Activated naive CD8-positive, alpha-beta T cell treated with anti-CD3 and anti-CD28 coated beads, Interleukin-2, amount 10 ng/mL, durations not matched to agents 7 days and 5 days (primary cell): ENCODE data around the gene ANKRD29. TPM values are rescaled to one million over a fixed set of nuclear protein-coding genes. Genes with fewer than 3 reads are reported as not detected.
A peak's percentile ranks its signal among the peaks of the same experiment; 100 is the strongest.

Experiments
- ATAC-seq: fragments of 150-1000 bp; cut with Tn5 transposase; one replicate; pipeline ENCODE4 v1.10.0; 2021; ENCODE audit warnings: low read depth, moderate library complexity
- POLR2A ChIA-PET: fragments of 350-600 bp; sonication (Branson Sonifier 250); formaldehyde crosslinking; loops from one replicate; lab custom pipeline; 2021; ENCODE audit warnings: antibody characterized with exemption; lab: Charles Lee
- DNase-seq: peaks from one replicate; pipeline ENCODE4 v3.0.0; 2021
- H3K27ac Mint-ChIP-seq: one replicate; pipeline ENCODE4 v1.8.0; 2022; ENCODE audit warnings: mild to moderate bottlenecking, mixed read lengths
- H3K27me3 Mint-ChIP-seq: one replicate; pipeline ENCODE4 v1.8.0; 2022; ENCODE audit warnings: mild to moderate bottlenecking, moderate library complexity, mixed read lengths
- H3K36me3 Mint-ChIP-seq: one replicate; pipeline ENCODE4 v1.8.0; 2021; ENCODE audit warnings: mild to moderate bottlenecking, mixed read lengths
- H3K4me1 Mint-ChIP-seq: one replicate; pipeline ENCODE4 v1.8.0; 2021; ENCODE audit warnings: mixed read lengths
- H3K4me3 Mint-ChIP-seq: one replicate; pipeline ENCODE4 v1.8.0; 2022; ENCODE audit warnings: mild to moderate bottlenecking, moderate library complexity, mixed read lengths
- H3K9me3 Mint-ChIP-seq: one replicate; pipeline ENCODE4 v1.8.0; 2021; ENCODE audit warnings: mixed read lengths
- total RNA-seq, 2 experiments: library from RNA; stranded (reverse); gene quantifications; one replicate each; pipeline ENCODE4 v1.2.3, GENCODE V29; 2021

The ANKRD29 gene
- total RNA-seq, 2 experiments from 2014 or later, result not detected

GRCh38 chr18:23612434-23613090 is 50.1 kb downstream of the ANKRD29 start:
- peaks cover 12% of the 10 kb centered on the region for H3K27me3 Mint-ChIP-seq
- POLR2A ChIA-PET, result no interaction called here
- no peak overlapping the region for H3K27ac Mint-ChIP-seq
- H3K4me3 Mint-ChIP-seq, result no peak overlapping the region
- DNase-seq (no peak), ATAC-seq (no peak)
- H3K36me3 Mint-ChIP-seq, result no peaks in the 10 kb centered on the region
- H3K9me3 Mint-ChIP-seq, result no peaks in the 10 kb centered on the region
- H3K4me1 Mint-ChIP-seq, result no peaks in the 10 kb centered on the region

DNA sequence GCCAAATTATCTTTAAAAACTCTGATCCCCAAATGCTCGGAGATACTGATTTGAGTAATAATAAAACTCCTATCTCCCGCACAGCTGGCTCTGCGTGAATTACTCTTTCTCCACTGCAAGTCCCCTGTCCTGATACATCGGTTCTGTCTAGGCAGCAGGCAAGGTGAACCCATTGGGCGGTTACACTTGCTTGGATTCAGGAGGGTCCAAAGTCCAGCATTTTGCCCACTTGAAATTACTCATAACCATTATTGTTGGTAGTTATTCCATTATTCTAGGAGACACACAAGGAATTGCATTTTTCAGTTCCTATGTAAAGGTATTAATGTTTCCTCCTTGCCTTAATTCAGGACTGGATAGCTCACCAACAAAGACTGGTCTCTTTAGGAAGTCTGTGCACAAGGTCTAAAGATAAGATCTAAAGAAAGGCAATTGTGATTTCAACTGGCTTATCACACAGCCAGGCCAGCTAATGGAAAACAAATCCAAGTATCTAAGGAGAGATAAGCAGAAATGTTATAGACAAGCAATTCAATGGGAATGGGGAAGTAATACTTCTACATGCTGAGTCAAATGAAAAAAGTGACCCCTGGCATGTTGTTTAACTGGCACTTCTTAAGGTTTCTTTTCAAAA is 53.2 kb downstream of the ANKRD29 start:
- H3K9me3 Mint-ChIP-seq, result no peaks in the 10 kb centered on the region

DNA sequence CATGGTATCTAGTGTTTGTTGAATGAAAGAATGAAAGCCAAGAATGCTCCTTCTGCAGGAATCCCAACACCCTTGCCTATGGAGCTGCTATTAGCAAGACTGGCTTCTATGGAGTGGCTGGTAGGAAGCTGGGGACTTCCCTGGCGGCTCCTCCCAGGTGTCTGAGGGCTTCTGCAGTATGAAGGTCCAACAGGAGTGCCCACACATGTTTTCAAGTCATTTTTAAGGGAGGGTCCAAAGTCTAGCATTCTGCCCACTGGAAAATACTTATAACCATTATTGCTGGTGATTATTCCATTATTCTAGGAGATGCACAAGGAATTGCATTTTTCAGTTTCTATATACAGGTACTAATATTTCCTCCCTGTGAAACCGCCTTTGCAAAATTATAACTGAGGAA is 54.5 kb downstream of the ANKRD29 start:
- Mint-ChIP-seq H3K27me3 (peaks cover 9% of the 10 kb centered on the region), H3K9me3 (no peaks in the 10 kb centered on the region), H3K4me3 (no peak overlapping the region), H3K4me1 (no peaks in the 10 kb centered on the region), H3K27ac (no peak overlapping the region), H3K36me3 (no peaks in the 10 kb centered on the region)
- POLR2A ChIA-PET, result interaction anchor here (0.5 to 0.6 kb wide), 2 partner anchors 48 to 159 kb away, joined by 4 to 6 read pairs; no protein-coding TSS in a partner anchor
- DNase-seq (no peak), ATAC-seq (no peak)

More for the DNA sequence above, 53.2 kb downstream of the ANKRD29 start:
- Mint-ChIP-seq H3K4me1 (no peaks in the 10 kb centered on the region), H3K36me3 (no peaks in the 10 kb centered on the region), H3K4me3 (no peak overlapping the region), H3K27ac (no peak overlapping the region), H3K27me3 (peaks cover 7% of the 10 kb centered on the region)
- POLR2A ChIA-PET, result no interaction called here
- DNase-seq, result no peak
- no peak for ATAC-seq

- POLR2A ChIA-PET, result no interaction called here
- ATAC-seq (no peak), DNase-seq (no peak)
- H3K36me3 Mint-ChIP-seq, result no peaks in the 10 kb centered on the region
- H3K27me3 Mint-ChIP-seq, result peaks cover 7% of the 10 kb centered on the region
- no peak overlapping the region for H3K27ac Mint-ChIP-seq
- H3K4me3 Mint-ChIP-seq, result no peak overlapping the region
- H3K4me1 Mint-ChIP-seq, result no peaks in the 10 kb centered on the region
- H3K9me3 Mint-ChIP-seq, result no peaks in the 10 kb centered on the region
These were observed 56.8 kb downstream of the ANKRD29 start for GRCh38 chr18:23605941-23606340.

DNA sequence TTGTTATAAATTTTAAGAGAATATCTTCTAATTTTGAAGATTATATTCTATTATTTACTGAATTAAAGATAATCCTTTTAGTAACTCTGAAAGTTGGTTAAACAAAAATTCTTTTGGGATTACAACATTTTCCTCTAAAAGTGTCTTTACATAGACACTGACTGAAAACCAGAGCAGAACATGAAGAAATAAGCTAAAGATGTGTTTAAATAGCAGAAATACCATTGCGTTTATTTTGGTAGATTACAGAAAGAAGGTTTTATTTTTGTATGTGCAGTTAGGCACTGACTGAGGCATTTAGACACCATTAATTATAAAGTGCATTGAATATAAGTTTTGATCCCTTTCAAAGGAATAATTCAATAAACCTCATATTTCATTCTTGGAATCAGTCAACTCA is 62.9 kb downstream of the ANKRD29 start:
- H3K36me3 Mint-ChIP-seq, result no peaks in the 10 kb centered on the region
- ATAC-seq, result no peak
- POLR2A ChIA-PET, result no interaction called here
- peaks cover 16% of the 10 kb centered on the region for H3K27me3 Mint-ChIP-seq
- no peak overlapping the region for H3K4me3 Mint-ChIP-seq
- no peaks in the 10 kb centered on the region for H3K4me1 Mint-ChIP-seq
- H3K9me3 Mint-ChIP-seq, result no peaks in the 10 kb centered on the region
- H3K27ac Mint-ChIP-seq, result no peak overlapping the region
- DNase-seq, result no peak

DNA sequence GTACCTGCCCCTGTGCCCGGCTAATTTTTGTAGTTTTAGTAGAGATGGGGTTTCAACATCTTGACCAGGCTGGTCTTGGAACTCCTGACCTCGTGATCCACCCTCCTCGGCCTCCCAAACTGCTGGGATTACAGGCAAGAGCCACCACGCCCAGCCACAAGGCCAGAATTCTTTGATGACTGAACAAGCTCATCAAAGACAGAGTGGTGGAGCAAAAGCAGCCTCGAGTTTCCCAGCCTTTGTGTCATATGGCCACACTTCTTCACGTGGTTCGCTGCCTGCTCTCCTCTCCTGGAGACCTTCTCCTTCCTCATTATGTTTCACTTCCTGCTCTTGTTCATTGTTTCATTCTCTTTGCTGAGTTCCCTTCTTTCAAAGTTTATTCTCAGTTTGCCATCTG is 66.5 kb downstream of the ANKRD29 start:
- no peaks in the 10 kb centered on the region for H3K36me3 Mint-ChIP-seq
- H3K4me1 Mint-ChIP-seq, result no peaks in the 10 kb centered on the region
- DNase-seq, result no peak
- peaks cover 18% of the 10 kb centered on the region for H3K27me3 Mint-ChIP-seq
- no peak overlapping the region for H3K27ac Mint-ChIP-seq
- ATAC-seq, result no peak
- H3K4me3 Mint-ChIP-seq, result no peak overlapping the region
- POLR2A ChIA-PET, result no interaction called here
- no peaks in the 10 kb centered on the region for H3K9me3 Mint-ChIP-seq

DNA sequence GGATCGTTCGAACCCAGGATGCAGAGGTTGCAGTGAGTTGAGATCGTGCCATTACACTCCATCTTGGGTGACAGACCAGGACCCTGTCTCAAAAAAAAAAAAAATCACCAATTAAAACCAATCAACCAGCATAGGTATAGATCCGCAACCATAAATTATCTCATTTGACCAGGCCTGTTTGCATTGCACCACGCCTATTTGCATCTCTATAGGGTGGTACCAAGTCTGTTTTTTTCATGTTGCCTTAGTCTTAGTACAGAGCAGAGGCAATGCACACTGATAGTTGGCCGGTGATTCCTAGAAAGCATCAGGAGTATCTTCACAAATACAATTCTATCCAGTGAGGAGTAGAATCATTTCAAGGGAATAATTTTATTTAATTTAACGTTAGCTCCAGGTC is 67.1 kb downstream of the ANKRD29 start:
- no peaks in the 10 kb centered on the region for H3K9me3 Mint-ChIP-seq
- POLR2A ChIA-PET, result no interaction called here
- H3K27me3 Mint-ChIP-seq, result peaks cover 18% of the 10 kb centered on the region
- H3K36me3 Mint-ChIP-seq, result no peaks in the 10 kb centered on the region
- no peaks in the 10 kb centered on the region for H3K4me1 Mint-ChIP-seq
- no peak overlapping the region for H3K4me3 Mint-ChIP-seq
- ATAC-seq, result no peak
- no peak for DNase-seq
- no peak overlapping the region for H3K27ac Mint-ChIP-seq

DNA sequence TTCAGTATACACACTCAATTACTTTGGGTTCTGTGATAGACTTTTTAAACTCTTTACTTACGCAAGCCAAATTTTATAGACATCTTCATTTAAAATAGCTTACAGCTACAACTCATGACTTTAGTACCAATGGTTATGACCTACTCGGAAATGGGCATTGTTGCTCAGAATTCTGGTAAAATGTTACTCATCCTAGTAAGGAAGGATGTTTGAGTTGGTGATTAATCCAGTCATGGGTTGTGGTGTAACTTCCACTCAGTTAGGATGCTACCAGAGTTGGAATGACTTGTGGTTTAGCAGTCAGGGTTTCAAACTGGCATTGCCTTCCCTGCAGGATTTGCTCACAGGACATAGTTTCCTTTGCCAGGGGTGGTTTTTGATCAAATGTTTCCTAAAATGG is 69.0 kb downstream of the ANKRD29 start:
- Mint-ChIP-seq H3K4me3 (no peak overlapping the region), H3K4me1 (no peaks in the 10 kb centered on the region), H3K9me3 (no peaks in the 10 kb centered on the region), H3K36me3 (no peaks in the 10 kb centered on the region), H3K27ac (no peak overlapping the region), H3K27me3 (peaks cover 23% of the 10 kb centered on the region)
- POLR2A ChIA-PET, result no interaction called here
- DNase-seq (no peak), ATAC-seq (no peak)

- Mint-ChIP-seq H3K9me3 (no peaks in the 10 kb centered on the region), H3K4me3 (no peak overlapping the region), H3K27me3 (peaks cover 22% of the 10 kb centered on the region), H3K36me3 (no peaks in the 10 kb centered on the region), H3K27ac (no peak overlapping the region), H3K4me1 (no peaks in the 10 kb centered on the region)
- no peak for DNase-seq
- POLR2A ChIA-PET, result no interaction called here
- ATAC-seq, result no peak
These were observed 69.8 kb downstream of the ANKRD29 start for GRCh38 chr18:23592911-23593310.

DNA sequence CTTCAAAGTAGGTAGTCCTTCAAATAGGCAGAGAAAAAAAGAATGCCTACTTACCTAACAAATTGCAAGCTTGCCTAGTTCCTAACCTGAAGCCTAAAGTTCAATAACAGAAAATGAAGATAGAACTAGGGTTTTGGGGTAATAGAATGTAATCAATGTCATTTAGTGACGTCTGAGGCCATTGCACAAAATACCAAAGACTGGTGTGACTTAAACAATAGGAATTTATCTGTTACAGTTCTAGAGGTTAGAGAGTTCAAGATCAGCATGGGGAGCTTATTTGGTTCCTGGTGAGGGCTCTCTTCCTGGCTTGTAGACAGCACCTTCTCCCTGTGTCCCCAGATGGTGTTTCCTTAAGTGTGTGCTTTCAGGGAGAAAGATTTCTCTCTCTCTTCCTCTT is 71.7 kb downstream of the ANKRD29 start:
- POLR2A ChIA-PET, result no interaction called here
- peaks cover 6% of the 10 kb centered on the region for H3K4me1 Mint-ChIP-seq
- DNase-seq (no peak), ATAC-seq (no peak)
- H3K27ac Mint-ChIP-seq, result no peak overlapping the region
- peaks cover 22% of the 10 kb centered on the region for H3K27me3 Mint-ChIP-seq
- H3K9me3 Mint-ChIP-seq, result no peaks in the 10 kb centered on the region
- H3K4me3 Mint-ChIP-seq, result no peak overlapping the region
- no peaks in the 10 kb centered on the region for H3K36me3 Mint-ChIP-seq

- POLR2A ChIA-PET, result interaction anchor here (1.2 to 1.4 kb wide), 2 partner anchors 48 to 73 kb away, joined by 4 read pairs; no protein-coding TSS in a partner anchor
- H3K4me1 Mint-ChIP-seq, result peaks cover 13% of the 10 kb centered on the region
- H3K36me3 Mint-ChIP-seq, result peaks cover 1% of the 10 kb centered on the region
- no peaks in the 10 kb centered on the region for H3K9me3 Mint-ChIP-seq
- DNase-seq (no peak), ATAC-seq (no peak)
- H3K4me3 Mint-ChIP-seq, result no peak overlapping the region
- peaks cover 20% of the 10 kb centered on the region for H3K27me3 Mint-ChIP-seq
- H3K27ac Mint-ChIP-seq, result no peak overlapping the region
These were observed 73.7 kb downstream of the ANKRD29 start for GRCh38 chr18:23588836-23589560.

GRCh38 chr18:23587220-23587642 is 75.5 kb downstream of the ANKRD29 start:
- Mint-ChIP-seq H3K4me1 (peaks cover 23% of the 10 kb centered on the region), H3K4me3 (peak overlapping the region; percentile 94), H3K27ac (peak overlapping the region; percentile 98), H3K27me3 (peaks cover 15% of the 10 kb centered on the region), H3K36me3 (peaks cover 1% of the 10 kb centered on the region), H3K9me3 (no peaks in the 10 kb centered on the region)
- POLR2A ChIA-PET, result no interaction called here
- DNase-seq (peak; percentile 46), ATAC-seq (no peak)

- DNase-seq, result peak; percentile 96
- no peaks in the 10 kb centered on the region for H3K9me3 Mint-ChIP-seq
- H3K4me3 Mint-ChIP-seq, result peak within 1 kb of the TSS; percentile 94
- peak within 1 kb of the TSS; percentile 98 for H3K27ac Mint-ChIP-seq
- ATAC-seq, result peak; percentile 89
- peaks cover 28% of the 10 kb centered on the region for H3K4me1 Mint-ChIP-seq
- peaks cover 13% of the 10 kb centered on the region for H3K27me3 Mint-ChIP-seq
- H3K36me3 Mint-ChIP-seq, result peaks cover 6% of the 10 kb centered on the region
- POLR2A ChIA-PET, result interaction anchor here (0.8 to 1.7 kb wide), 7 partner anchors 12 to 134 kb away, joined by 3 to 10 read pairs (median 7); partner anchors contain the start of genes RIOK3 and RMC1
These were observed 76.2 kb downstream of the ANKRD29 start, which contains the start of gene NPC1 for GRCh38 chr18:23586249-23587196. Gene NPC1, minus strand, starts transcription at chr18:23586506. Its CDS starts 163 bp downstream, at chr18:23586343.
